ENCODE measurements around the gene MRFAP1L1. TPM values are rescaled to one million over a fixed set of nuclear protein-coding genes. Genes with fewer than 3 reads are reported as not detected.

Gene MRFAP1L1
- polyA plus RNA-seq = 98.8 and 100 TPM in 2 replicates

GRCh38 chr4:6709230-6710114 is at the start of gene MRFAP1L1:
Gene MRFAP1L1 (minus strand): TSS chr4:6709865. CDS start chr4:6709629, 236 bp downstream.

GRCh38 chr4:6716018-6716911 is 6.6 kb upstream of the MRFAP1L1 start, which contains the start of gene BLOC1S4:
Gene BLOC1S4 (plus strand): TSS chr4:6716174. CDS start chr4:6716210, 36 bp downstream.

GRCh38 chr4:6693231-6694176 is 16.2 kb downstream of the MRFAP1L1 start, which contains the start of gene S100P:
Gene S100P (plus strand): TSS chr4:6693878. CDS start chr4:6693933, 55 bp downstream.

Other genes starting within 250 kb of the MRFAP1L1 start
- 15.0 and 15.1 TPM in 2 replicates for gene PPP2R2C, start 237.3 kb downstream of the MRFAP1L1 start, polyA plus RNA-seq
- 7.7 and 7.8 TPM in 2 replicates for gene MAN2B2, start 134.7 kb downstream of the MRFAP1L1 start, polyA plus RNA-seq
- gene MRFAP1, start 69.2 kb downstream of the MRFAP1L1 start, polyA plus RNA-seq = 204 and 258 TPM in 2 replicates
- gene S100P, start 16.0 kb downstream of the MRFAP1L1 start, polyA plus RNA-seq = 1.0 TPM in 1 of 2 replicates, not detected in the other
- gene BLOC1S4, start 6.3 kb upstream of the MRFAP1L1 start, polyA plus RNA-seq = 1.8 and 5.2 TPM in 2 replicates
- gene KIAA0232, start 72.9 kb upstream of the MRFAP1L1 start, polyA plus RNA-seq = 39.2 and 47.7 TPM in 2 replicates
- 7.4 and 9.5 TPM in 2 replicates for gene TBC1D14, start 200.0 kb upstream of the MRFAP1L1 start, polyA plus RNA-seq